AG09319 (cell line): ENCODE measurements around the gene UNC13A.

Experiments used
- DNase-seq: peaks from one replicate; pipeline ENCODE4 v3.0.0-alpha.2; 2010; ENCODE audit warnings: low read depth; ENCODE audit errors: extremely low read depth
- TF ChIP-seq, protein P1 (sequence below): IDR thresholded peaks from 2 replicates; pipeline ENCODE4 v1.5.1; 2011; ENCODE audit warnings: low read depth, mild to moderate bottlenecking, inconsistent platforms, low read length, moderate library complexity

The UNC13A gene

DNA sequence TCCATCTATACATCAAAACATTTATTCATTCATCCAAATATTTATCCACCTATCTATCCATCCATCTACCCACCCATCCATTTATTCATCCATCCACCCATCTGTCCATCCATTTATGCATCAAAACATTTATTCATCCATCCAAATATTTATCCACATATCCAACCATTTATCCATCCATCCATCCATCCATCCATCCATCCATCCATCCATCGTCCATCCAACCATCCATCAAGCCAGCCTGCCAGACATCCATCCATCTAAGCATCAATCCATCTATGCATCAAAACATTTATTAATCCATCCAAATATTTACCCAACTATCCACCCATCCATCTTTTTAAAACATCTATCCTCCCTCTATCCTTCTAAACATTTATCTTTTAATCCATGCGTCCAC is 62.2 kb downstream of the UNC13A start:
- no peak for DNase-seq
- TF ChIP-seq, protein P1, sequence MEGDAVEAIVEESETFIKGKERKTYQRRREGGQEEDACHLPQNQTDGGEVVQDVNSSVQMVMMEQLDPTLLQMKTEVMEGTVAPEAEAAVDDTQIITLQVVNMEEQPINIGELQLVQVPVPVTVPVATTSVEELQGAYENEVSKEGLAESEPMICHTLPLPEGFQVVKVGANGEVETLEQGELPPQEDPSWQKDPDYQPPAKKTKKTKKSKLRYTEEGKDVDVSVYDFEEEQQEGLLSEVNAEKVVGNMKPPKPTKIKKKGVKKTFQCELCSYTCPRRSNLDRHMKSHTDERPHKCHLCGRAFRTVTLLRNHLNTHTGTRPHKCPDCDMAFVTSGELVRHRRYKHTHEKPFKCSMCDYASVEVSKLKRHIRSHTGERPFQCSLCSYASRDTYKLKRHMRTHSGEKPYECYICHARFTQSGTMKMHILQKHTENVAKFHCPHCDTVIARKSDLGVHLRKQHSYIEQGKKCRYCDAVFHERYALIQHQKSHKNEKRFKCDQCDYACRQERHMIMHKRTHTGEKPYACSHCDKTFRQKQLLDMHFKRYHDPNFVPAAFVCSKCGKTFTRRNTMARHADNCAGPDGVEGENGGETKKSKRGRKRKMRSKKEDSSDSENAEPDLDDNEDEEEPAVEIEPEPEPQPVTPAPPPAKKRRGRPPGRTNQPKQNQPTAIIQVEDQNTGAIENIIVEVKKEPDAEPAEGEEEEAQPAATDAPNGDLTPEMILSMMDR = no peak

- TF ChIP-seq, protein P1 = no peak
- DNase-seq = no peak
Measured at GRCh38 chr19:17625043-17625442, 63.1 kb downstream of the UNC13A start.

- DNase-seq = no peak
- TF ChIP-seq, protein P1 = no peak
Measured at GRCh38 chr19:17624314-17624991, 63.7 kb downstream of the UNC13A start.

DNA sequence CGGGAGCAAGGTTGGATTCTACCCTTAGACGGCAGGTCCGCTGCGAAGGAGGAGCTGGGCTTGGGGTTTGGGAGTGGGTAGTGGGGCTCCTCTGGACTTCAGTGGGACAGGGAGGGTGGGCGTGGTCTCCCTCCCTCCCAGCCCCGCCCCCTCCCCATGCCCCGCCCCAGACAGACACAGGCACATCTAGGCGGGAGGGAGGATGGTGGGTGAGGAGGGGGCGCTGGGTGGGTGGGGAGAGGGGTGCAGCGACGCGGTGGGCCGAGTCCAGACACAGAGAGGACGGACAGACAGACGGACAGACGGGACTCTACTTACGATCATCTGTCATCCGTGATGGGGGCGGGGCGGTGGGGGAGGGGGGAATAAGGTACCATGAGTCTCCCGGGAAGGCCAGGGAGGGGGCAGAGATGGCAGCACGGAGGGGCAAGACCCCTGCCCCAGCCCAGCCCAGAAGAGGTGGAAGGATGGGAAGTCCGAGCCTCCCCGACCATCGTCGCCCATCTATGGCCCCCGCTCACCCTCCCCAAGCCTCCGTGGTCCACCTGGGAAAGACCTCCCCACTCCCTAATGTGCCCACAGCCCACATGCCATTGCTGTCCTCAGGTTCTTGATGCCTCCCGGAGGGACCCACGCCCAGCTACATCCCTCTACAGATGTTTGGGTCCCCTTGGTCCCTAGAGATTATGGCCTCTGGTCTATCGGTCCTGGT is 64.8 kb downstream of the UNC13A start:
- DNase-seq = no peak

DNA sequence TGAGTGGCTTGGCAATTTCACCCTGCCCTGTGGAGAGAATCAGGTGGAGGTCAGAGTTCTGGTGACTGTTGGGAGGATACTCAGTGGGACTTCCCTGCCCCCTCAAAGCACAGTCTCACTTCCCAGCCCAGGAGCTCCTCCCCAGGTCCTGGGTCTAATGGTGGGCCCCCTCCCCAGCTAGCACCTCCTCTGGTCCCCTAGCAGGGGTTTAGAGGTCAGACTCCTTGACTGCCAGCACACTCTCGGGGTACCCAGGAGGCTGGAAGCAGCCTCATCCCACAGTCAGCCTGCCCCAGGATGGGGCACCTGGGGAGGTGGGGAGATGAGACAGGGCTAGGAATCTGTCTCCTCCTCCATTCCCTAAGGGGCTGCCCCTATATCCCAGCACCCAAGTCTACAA is 67.5 kb downstream of the UNC13A start:
- DNase-seq = no peak
- TF ChIP-seq, protein P1 = no peak

More for the DNA sequence above, 64.8 kb downstream of the UNC13A start:
- TF ChIP-seq, protein P1 = no peak

DNA sequence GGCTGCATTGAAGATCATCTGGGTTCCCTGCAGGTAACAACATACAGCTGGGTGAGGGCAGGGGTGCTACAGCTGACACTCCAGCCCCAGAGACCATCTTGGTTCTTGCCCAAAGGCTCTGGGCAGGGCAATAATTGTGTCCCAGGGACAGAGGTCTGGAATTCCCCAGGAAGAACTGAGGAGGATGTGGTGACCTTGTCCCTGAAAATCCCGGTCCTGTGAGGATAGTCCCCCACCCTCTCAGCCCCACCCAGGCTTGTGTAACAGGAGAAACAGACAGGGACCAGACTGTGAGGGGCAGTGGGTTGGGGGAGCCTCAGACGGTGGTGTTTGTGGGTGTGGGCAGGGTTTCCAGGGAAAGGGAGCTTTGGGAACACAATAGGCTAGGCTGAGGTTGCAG is 69.2 kb downstream of the UNC13A start:
- TF ChIP-seq, protein P1 = no peak
- no peak for DNase-seq

DNA sequence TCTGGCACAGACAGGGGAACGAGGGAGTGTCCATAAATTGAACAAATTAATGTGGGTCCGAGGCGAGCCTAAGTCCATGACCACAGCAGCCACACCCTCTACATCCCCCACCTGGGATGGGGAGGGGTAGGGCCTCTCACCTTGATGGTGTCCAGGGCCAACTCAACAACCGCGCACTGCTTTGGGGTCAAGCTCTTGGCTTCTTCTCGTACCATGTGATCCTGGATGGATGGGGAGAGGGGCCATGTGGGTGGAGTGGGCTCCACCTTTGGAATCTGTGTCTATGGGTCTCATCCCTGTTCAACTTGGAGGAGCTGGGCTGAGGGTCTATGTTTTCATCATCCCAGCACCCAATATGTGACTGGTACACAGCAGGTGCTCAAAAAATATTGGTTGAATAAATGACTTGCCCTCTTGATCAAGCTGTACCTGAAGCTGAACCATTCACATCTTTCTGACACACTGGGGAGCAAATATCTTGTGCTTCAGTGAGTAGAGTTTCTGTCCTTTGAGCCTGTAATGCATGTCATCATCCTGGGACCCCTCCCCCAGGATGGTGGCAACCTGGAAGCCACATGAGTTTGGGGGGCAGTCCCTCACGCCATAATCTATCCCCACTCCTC is 69.8 kb downstream of the UNC13A start:
- no peak for DNase-seq
- TF ChIP-seq, protein P1 = no peak
